Astrocyte (in vitro differentiated cells and primary cell): Measurements from ENCODE around the gene HOXB6. TPM values are rescaled to one million over a fixed set of nuclear protein-coding genes. Genes with fewer than 3 reads are reported as not detected.

ENCODE experiments used
- DNase-seq: peaks from one replicate; pipeline ENCODE4 v3.0.0-alpha.2; 2010; ENCODE audit warnings: low read depth
- FAIRE-seq: peaks from 2 replicates; lab custom pipeline; 2011; peaks lifted over from hg19 to GRCh38; lab: Jason Lieb, UNC
- H2AFZ ChIP-seq: 2 replicates; pipeline ENCODE4 v1.6.0; 2012; ENCODE audit warnings: low read depth, low read length, inconsistent platforms
- H3K27ac ChIP-seq: 2 replicates; pipeline ENCODE4 v1.5.1; 2011; ENCODE audit warnings: low read depth, low read length, inconsistent platforms
- H3K27me3 ChIP-seq: 2 replicates; pipeline ENCODE4 v1.6.0; 2011; ENCODE audit warnings: low read length, inconsistent platforms; ENCODE audit not compliant: insufficient read depth
- H3K36me3 ChIP-seq: 2 replicates; pipeline ENCODE4 v1.5.1; 2011; ENCODE audit warnings: low read length, inconsistent platforms; ENCODE audit not compliant: insufficient read depth
- H3K4me1 ChIP-seq: 2 replicates; pipeline ENCODE4 v1.5.1; 2011; ENCODE audit warnings: low read length, inconsistent platforms; ENCODE audit not compliant: insufficient read depth
- H3K4me2 ChIP-seq: 2 replicates; pipeline ENCODE4 v1.6.0; 2012; ENCODE audit warnings: low read length, inconsistent platforms
- H3K4me3 ChIP-seq: 2 replicates; pipeline ENCODE4 v1.5.1; 2011; ENCODE audit warnings: low read depth, mild to moderate bottlenecking, low read length, inconsistent platforms; ENCODE audit not compliant: insufficient read depth
- H3K79me2 ChIP-seq: 2 replicates; pipeline ENCODE4 v1.6.0; 2012; ENCODE audit warnings: mild to moderate bottlenecking, low read length, inconsistent platforms; ENCODE audit not compliant: insufficient read depth
- H3K9ac ChIP-seq: 2 replicates; pipeline ENCODE4 v1.6.0; 2012; ENCODE audit warnings: mild to moderate bottlenecking, low read length, inconsistent platforms
- H3K9me3 ChIP-seq: 2 replicates; pipeline ENCODE4 v1.5.1; 2012; ENCODE audit warnings: low read depth, mild to moderate bottlenecking, low read length, inconsistent platforms; ENCODE audit not compliant: insufficient read depth
- H4K20me1 ChIP-seq: 2 replicates; pipeline ENCODE4 v1.6.0; 2012; ENCODE audit warnings: low read length, inconsistent platforms; ENCODE audit not compliant: insufficient read depth
- H3K27ac Mint-ChIP-seq: one replicate; pipeline ENCODE4 v1.8.0; 2021; ENCODE audit warnings: mild to moderate bottlenecking, mixed read lengths; ENCODE audit not compliant: unreplicated experiment
- H3K27me3 Mint-ChIP-seq: one replicate; pipeline ENCODE4 v1.8.0; 2021; ENCODE audit warnings: low read depth, mixed read lengths; ENCODE audit not compliant: unreplicated experiment
- H3K36me3 Mint-ChIP-seq: one replicate; pipeline ENCODE4 v1.8.0; 2021; ENCODE audit warnings: low read depth, mixed read lengths; ENCODE audit not compliant: unreplicated experiment
- H3K4me1 Mint-ChIP-seq: one replicate; pipeline ENCODE4 v1.8.0; 2021; ENCODE audit warnings: low read depth, mixed read lengths; ENCODE audit not compliant: unreplicated experiment
- H3K4me3 Mint-ChIP-seq: one replicate; pipeline ENCODE4 v1.8.0; 2021; ENCODE audit warnings: mild to moderate bottlenecking, moderate library complexity, mixed read lengths; ENCODE audit not compliant: unreplicated experiment
- H3K9me3 Mint-ChIP-seq: one replicate; pipeline ENCODE4 v1.8.0; 2021; ENCODE audit warnings: mild to moderate bottlenecking, mixed read lengths; ENCODE audit not compliant: unreplicated experiment
- CTCF ChIP-seq: IDR thresholded peaks from 2 replicates; pipeline ENCODE4 v1.5.1; 2011; ENCODE audit warnings: low read depth, mild to moderate bottlenecking, inconsistent platforms, low read length, moderate library complexity; ENCODE audit not compliant: insufficient read depth
- EZH2 ChIP-seq: IDR thresholded peaks from 2 replicates; pipeline ENCODE4 v1.6.1; 2012; ENCODE audit warnings: mild to moderate bottlenecking, low read length, inconsistent platforms; ENCODE audit not compliant: insufficient read depth
- total RNA-seq: library from RNA; stranded (reverse); gene quantifications from 2 replicates; pipeline ENCODE4 v1.2.1, GENCODE V29; 2021

Gene HOXB6
- total RNA-seq, 1 donor from 2014 or later: not detected

- no peak overlapping the region for H3K27ac Mint-ChIP-seq
- TF ChIP-seq EZH2 (no peak), CTCF (no peak)
- H2AFZ ChIP-seq: no peak overlapping the region
- peaks cover 77% of the 10 kb centered on the region for H3K27me3 Mint-ChIP-seq
- peaks cover 48% of the 10 kb centered on the region for H3K27me3 ChIP-seq
- peaks cover 3% of the 10 kb centered on the region for H3K36me3 Mint-ChIP-seq
- peak overlapping the region; percentile 83 for H3K4me2 ChIP-seq
- FAIRE-seq (no peak), DNase-seq (peak; percentile 74)
- peak overlapping the region; percentile 9 for H3K4me3 ChIP-seq
- H3K36me3 ChIP-seq: no peaks in the 10 kb centered on the region
- H3K4me1 ChIP-seq: peaks cover 38% of the 10 kb centered on the region
- H3K4me3 Mint-ChIP-seq: no peak overlapping the region
- H3K9me3 ChIP-seq: no peaks in the 10 kb centered on the region
- peaks cover 70% of the 10 kb centered on the region for H3K79me2 ChIP-seq
- peaks cover 2% of the 10 kb centered on the region for H3K4me1 Mint-ChIP-seq
- peaks cover 10% of the 10 kb centered on the region for H3K9me3 Mint-ChIP-seq
- no peaks in the 10 kb centered on the region for H4K20me1 ChIP-seq
- H3K27ac ChIP-seq: peak overlapping the region; percentile 95
- H3K9ac ChIP-seq: peak overlapping the region; percentile 96
Observed at GRCh38 chr17:48547808-48548522, 56.8 kb downstream of the HOXB6 start.

DNA sequence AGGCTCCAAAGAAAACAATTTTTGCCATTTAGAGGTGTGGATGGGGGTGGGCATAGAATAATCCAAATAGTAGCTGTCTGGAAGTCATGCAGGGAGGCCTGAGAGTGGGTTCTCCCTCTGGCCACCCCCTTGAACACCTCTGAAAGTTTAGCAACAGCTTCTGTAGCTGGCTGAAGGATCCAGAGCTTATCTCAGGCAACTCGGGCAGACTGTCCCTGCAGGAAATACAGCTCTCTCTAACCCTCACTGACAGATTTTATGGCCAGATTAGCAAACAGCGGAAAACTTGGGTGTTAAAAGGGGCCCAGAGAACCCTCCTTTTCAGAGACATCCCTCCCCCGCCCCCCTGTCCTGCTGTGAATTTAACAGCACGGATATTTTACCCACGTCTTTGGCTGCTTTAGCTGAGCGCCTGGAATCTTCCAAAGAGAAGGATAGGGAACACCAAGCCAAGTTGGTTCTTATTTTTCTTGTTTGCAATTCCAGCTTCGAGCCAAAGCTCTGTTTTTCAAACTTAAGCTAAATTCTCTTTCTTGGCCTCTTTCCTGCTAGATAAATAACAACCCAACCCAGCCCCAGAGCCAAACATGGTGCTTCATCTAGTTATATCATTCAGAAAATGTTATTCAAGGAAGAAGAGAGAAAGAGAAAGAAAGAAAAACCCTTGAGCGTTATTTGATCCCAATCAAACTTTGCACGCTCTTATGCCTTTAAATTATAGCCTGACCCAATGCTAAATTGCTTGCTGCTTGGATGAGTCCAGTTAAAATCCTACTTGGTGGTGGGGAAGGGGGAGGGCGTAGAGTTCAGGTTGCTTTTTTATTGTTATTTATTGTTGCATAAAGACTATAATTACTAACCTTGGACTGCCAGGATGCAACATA lies 57.6 kb downstream of the HOXB6 start:
- no peak for TF ChIP-seq CTCF
- peak; percentile 33 for TF ChIP-seq EZH2
- Mint-ChIP-seq H3K27me3 (peaks cover 80% of the 10 kb centered on the region), H3K9me3 (peaks cover 14% of the 10 kb centered on the region), H3K4me3 (no peak overlapping the region), H3K27ac (no peak overlapping the region), H3K36me3 (peaks cover 3% of the 10 kb centered on the region), H3K4me1 (peaks cover 2% of the 10 kb centered on the region)
- peak overlapping the region; percentile 9 for H3K4me3 ChIP-seq
- H3K79me2 ChIP-seq: peaks cover 71% of the 10 kb centered on the region
- peak overlapping the region; percentile 96 for H3K9ac ChIP-seq
- DNase-seq (no peak), FAIRE-seq (no peak)
- peaks cover 35% of the 10 kb centered on the region for H3K4me1 ChIP-seq
- H3K27ac ChIP-seq: peak overlapping the region; percentile 95
- H3K27me3 ChIP-seq: peaks cover 45% of the 10 kb centered on the region
- no peaks in the 10 kb centered on the region for H3K9me3 ChIP-seq
- no peak overlapping the region for H2AFZ ChIP-seq
- peak overlapping the region; percentile 83 for H3K4me2 ChIP-seq
- H4K20me1 ChIP-seq: no peaks in the 10 kb centered on the region
- no peaks in the 10 kb centered on the region for H3K36me3 ChIP-seq
